Activated T-cell treated with anti-CD3 and anti-CD28 coated beads, Interleukin-2, amount 50 U/mL, for 72 hours (primary cell): Measurements from ENCODE around the gene MYO3B. TPM values are rescaled to one million over a fixed set of nuclear protein-coding genes. Genes with fewer than 3 reads are reported as not detected.
"Not testable (repeated sequence)": the region's sequence is repeated elsewhere in the genome, so short reads cannot be mapped to it uniquely, and the experiment has no call there.

Experiments
- ATAC-seq, 2 donors: fragments of 150-1000 bp; cut with Tn5 transposase; replicated peaks in 1 of 2; 2 replicates each; pipeline ENCODE4 v1.10.0; 2021; ENCODE audit warnings: moderate library complexity in 2 of 2, mild to moderate bottlenecking in 1 of 2
- DNase-seq, 2 donors: peaks; one replicate each; pipeline ENCODE4 v3.0.0; 2021 to 2022; ENCODE audit warnings: mixed read lengths in 1 of 2
- H3K27ac Mint-ChIP-seq: one replicate; pipeline ENCODE4 v1.8.0; 2022; ENCODE audit warnings: mild to moderate bottlenecking, moderate library complexity, mixed read lengths
- H3K27me3 Mint-ChIP-seq: one replicate; pipeline ENCODE4 v1.8.0; 2022; ENCODE audit warnings: low read depth, mixed read lengths
- H3K36me3 Mint-ChIP-seq, 2 donors: one replicate each; pipeline ENCODE4 v1.8.0; 2022; ENCODE audit warnings: mixed read lengths in 2 of 2, mild to moderate bottlenecking in 1 of 2; ENCODE audit not compliant: insufficient read depth in 2 of 2
- H3K4me1 Mint-ChIP-seq: one replicate; pipeline ENCODE4 v1.8.0; 2022; ENCODE audit warnings: low read depth, mixed read lengths
- H3K4me3 Mint-ChIP-seq, 2 donors: one replicate each; pipeline ENCODE4 v1.8.0; 2022; ENCODE audit warnings: mild to moderate bottlenecking in 2 of 2, mixed read lengths in 2 of 2, moderate library complexity in 2 of 2
- H3K9me3 Mint-ChIP-seq, 2 donors: one replicate each; pipeline ENCODE4 v1.8.0; 2022; ENCODE audit warnings: mixed read lengths in 2 of 2
- total RNA-seq, 2 donors: library from RNA; stranded (reverse); gene quantifications; one replicate each; pipeline ENCODE4 v1.2.3, GENCODE V29; 2022

MYO3B gene
- total RNA-seq, 2 donors from 2014 or later: 3.8 to 4.1 TPM

GRCh38 chr2:170340693-170341068, 162.7 kb downstream of the MYO3B start:
- Mint-ChIP-seq H3K4me1 (peaks cover 44% of the 10 kb centered on the region), H3K36me3 (peaks cover 0 to 2% of the 10 kb centered on the region in 2 donors), H3K27me3 (no peaks in the 10 kb centered on the region), H3K27ac (peak overlapping the region; percentile 30), H3K9me3 (no peaks in the 10 kb centered on the region), H3K4me3 (peak overlapping the region; percentile 36)
- peak; percentile 89 to 95 for ATAC-seq
- DNase-seq: peak; percentile 33 to 45

DNA sequence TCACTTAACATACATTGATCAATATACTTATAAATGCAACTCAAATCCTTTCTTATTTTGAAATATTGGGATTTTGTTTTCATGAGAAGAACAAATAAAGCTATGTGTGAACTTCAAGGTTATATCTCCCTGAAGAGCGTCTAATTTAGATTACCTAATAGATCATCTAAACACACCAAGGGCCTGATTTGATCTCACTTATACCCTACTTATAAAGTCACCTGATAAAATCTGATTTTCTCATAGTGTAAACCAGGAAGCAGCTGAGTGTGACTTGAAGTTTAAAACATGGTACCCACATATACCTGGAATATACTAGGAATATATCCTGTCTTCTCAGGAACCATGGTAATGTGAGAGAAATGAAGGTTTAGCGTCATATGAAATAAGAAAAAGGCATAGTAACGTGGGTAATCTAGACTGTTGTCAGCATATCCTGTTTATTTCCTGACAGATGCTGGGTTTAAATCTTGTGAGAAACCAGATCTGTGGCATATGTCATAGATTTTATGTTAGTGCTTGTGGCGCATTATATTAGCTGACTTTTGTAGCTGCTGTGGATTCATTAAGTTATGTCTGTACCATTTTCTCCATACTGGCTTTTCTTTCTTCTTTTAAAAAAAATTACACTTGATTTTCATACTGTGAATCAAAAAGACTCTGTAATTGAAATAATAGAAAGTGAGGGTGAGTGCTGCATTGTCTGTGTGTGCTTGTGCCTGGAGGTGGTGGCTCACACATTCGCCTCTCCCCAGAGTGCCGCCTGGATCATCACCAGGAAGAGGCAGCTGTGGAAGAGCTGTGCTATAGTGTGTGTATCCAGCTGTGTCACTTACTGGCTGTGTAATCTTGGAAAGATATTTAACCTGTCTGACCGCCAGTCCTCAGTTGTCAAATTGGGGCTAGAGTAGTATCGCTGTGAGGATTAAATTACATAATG, 164.0 kb downstream of the MYO3B start:
- peaks cover 35% of the 10 kb centered on the region for H3K4me1 Mint-ChIP-seq
- no peaks in the 10 kb centered on the region for H3K9me3 Mint-ChIP-seq
- peak overlapping the region; percentile 93 for H3K27ac Mint-ChIP-seq
- DNase-seq (no peak), ATAC-seq (peak in 1 of 2 donors; percentile 44)
- H3K36me3 Mint-ChIP-seq: no peaks in the 10 kb centered on the region
- H3K4me3 Mint-ChIP-seq: peak overlapping the region; percentile 42 to 43
- H3K27me3 Mint-ChIP-seq: no peaks in the 10 kb centered on the region

DNA sequence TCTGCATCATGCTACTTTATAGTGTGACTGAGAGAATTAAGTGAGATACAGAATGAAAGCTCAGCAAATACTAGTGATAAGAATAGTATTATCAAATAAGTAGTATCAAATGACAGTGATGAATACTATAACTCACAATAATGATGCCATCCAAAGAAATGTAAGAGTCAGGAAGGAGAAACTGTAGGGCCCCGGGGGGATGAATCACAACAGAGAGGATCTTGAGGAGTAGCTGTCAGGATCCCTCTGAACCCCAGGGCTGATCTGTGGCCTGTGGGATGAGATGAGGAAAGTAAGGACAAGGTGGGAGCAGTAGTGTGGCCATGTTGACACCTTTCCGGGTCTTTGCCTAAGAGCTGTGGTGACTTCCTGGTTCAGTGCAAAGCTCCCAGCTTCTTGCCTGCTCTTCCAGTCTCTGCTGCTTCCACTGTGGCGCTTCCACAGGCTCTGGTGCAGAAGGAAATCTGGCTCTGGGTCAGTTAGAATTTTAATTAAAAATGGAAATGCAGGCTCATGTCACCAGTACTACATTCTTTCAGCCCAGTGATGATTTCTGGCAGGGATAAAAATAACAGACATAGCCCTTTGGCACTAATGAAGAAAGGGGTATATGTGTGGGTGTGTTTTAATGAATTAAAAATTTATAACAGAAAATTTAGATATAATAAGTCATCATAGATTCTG, 166.9 kb downstream of the MYO3B start:
- Mint-ChIP-seq H3K9me3 (no peaks in the 10 kb centered on the region), H3K36me3 (no peaks in the 10 kb centered on the region), H3K4me3 (no peak overlapping the region), H3K27ac (no peak overlapping the region), H3K4me1 (peaks cover 25% of the 10 kb centered on the region), H3K27me3 (no peaks in the 10 kb centered on the region)
- DNase-seq (no peak), ATAC-seq (no peak)

DNA sequence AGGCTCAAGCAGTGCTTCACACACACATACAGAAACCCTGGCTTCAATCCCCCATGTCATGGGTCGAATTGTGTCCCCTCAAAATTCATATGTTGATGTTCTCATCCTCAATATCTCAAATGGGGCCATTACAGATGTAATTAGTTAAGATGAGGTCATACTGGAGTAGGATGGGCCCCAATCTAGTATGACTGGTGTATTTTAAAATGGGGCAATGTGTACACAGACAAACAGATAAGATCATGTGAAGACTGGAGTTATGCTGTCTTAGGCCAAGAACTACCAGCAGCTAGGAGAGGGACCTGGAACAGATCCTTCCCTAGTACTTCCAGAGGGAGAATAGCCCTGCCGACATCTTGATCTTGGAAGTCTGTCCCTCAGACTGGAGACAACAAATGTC, 167.7 kb downstream of the MYO3B start:
- no peaks in the 10 kb centered on the region for H3K36me3 Mint-ChIP-seq
- no peaks in the 10 kb centered on the region for H3K27me3 Mint-ChIP-seq
- H3K27ac Mint-ChIP-seq: no peak overlapping the region
- peaks cover 22% of the 10 kb centered on the region for H3K4me1 Mint-ChIP-seq
- no peaks in the 10 kb centered on the region for H3K9me3 Mint-ChIP-seq
- ATAC-seq (no peak), DNase-seq (no peak)
- H3K4me3 Mint-ChIP-seq: no peak overlapping the region

GRCh38 chr2:170349269-170349668, 171.3 kb downstream of the MYO3B start:
- not testable (repeated sequence) for H3K4me3 Mint-ChIP-seq, H3K27me3 Mint-ChIP-seq, H3K9me3 Mint-ChIP-seq, ATAC-seq, H3K27ac Mint-ChIP-seq, DNase-seq, H3K36me3 Mint-ChIP-seq
- H3K4me1 Mint-ChIP-seq: peaks cover 17% of the 10 kb centered on the region

DNA sequence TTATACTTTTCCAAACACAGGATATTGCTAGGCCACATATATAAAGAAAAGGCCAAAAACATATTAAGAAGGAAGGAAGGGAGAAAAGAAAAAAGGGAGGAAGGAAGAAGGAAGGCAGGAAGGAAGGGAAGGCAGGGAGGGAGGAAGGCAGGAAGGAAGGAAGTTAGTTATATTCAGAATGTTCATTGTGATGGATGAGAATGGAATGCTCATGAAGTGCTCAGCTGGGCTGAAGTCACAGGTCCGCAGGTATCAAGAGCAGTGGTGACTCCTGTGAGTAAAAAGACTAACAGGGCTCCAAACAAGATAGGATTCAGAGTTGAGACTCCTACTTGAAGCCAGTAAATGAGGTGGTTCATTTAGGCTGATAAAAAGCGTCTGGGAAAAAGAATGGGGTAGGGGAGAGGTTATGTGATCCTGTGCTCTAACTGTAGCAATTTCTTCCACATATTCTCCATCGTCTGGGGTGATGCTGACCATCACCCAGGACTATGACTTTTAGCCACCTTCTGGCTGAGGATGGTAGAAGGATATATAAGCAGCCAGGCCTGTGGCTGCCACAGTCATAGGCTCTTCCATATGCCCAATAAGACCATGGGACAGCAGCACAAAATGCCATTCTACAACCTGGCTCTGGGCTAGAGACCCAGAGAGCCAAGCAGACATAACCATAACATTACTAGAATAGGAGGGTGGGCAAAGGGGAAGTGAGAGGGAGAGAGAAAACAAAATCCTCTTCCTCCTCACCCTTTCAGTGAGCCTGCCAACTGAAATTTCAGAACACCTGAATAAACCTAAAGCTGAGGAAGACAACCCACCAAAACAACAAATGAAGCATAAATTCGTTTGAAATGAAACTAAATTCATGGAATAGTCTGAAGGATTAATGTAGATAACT, 173.2 kb downstream of the MYO3B start:
- Mint-ChIP-seq H3K27ac (no peak overlapping the region), H3K4me1 (peaks cover 31% of the 10 kb centered on the region), H3K27me3 (no peaks in the 10 kb centered on the region), H3K36me3 (no peaks in the 10 kb centered on the region), H3K4me3 (no peak overlapping the region), H3K9me3 (no peaks in the 10 kb centered on the region)
- no peak for ATAC-seq
- no peak for DNase-seq

GRCh38 chr2:170353723-170354122, 175.8 kb downstream of the MYO3B start:
- Mint-ChIP-seq H3K4me1 (peaks cover 31% of the 10 kb centered on the region), H3K36me3 (no peaks in the 10 kb centered on the region), H3K27ac (peak overlapping the region; percentile 2), H3K4me3 (no peak overlapping the region), H3K27me3 (no peaks in the 10 kb centered on the region), H3K9me3 (no peaks in the 10 kb centered on the region)
- DNase-seq: no peak
- ATAC-seq: no peak

DNA sequence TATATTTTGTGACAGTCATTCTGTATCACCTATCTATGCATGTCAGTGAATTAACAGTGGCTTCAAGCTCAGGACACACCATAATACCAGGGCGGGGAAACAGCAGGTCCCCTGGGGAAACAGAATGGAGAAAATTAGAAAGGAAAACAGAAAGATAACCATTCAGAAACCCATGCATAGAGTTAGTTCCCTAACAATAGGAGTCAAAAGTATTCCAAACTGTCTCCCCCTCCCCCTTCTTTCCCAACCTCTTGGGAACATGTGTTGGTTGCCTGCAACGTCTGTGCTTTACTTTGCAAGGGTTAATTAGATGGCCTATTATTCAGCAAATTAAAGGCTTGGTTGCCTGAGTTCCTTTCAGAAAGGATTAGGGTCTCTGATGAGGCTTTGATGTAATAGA, 176.4 kb downstream of the MYO3B start:
- ATAC-seq (peak in 1 of 2 donors; percentile 38), DNase-seq (no peak)
- no peaks in the 10 kb centered on the region for H3K27me3 Mint-ChIP-seq
- no peak overlapping the region for H3K4me3 Mint-ChIP-seq
- no peaks in the 10 kb centered on the region for H3K36me3 Mint-ChIP-seq
- peak overlapping the region; percentile 2 for H3K27ac Mint-ChIP-seq
- peaks cover 31% of the 10 kb centered on the region for H3K4me1 Mint-ChIP-seq
- no peaks in the 10 kb centered on the region for H3K9me3 Mint-ChIP-seq

GRCh38 chr2:170354855-170355780, 177.2 kb downstream of the MYO3B start:
- no peaks in the 10 kb centered on the region for H3K27me3 Mint-ChIP-seq
- no peaks in the 10 kb centered on the region for H3K36me3 Mint-ChIP-seq
- H3K27ac Mint-ChIP-seq: no peak overlapping the region
- DNase-seq (no peak), ATAC-seq (peak; percentile 71 to 72)
- H3K9me3 Mint-ChIP-seq: no peaks in the 10 kb centered on the region
- H3K4me3 Mint-ChIP-seq: peak overlapping the region in 1 of 2 donors; percentile 10
- H3K4me1 Mint-ChIP-seq: peaks cover 31% of the 10 kb centered on the region

DNA sequence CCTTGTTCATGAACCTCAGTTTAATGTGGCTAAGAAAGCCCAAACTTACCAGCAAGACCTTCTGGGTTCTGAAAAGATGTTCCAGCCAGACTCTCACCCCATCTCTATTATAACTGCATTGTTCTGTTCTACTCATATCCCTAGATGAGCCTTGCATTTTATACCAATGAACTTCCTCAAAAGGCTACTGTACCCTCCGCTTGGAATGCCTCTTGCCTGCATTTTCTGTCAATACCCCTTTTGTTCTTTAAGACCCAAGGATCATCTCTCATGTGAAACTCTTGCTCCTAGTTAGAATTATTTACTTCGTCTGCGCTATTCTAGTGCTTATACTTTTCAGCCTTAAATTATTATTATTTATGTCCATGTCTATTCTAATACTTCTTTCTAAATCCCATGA, 181.5 kb downstream of the MYO3B start:
- H3K27ac Mint-ChIP-seq: no peak overlapping the region
- peaks cover 43% of the 10 kb centered on the region for H3K4me1 Mint-ChIP-seq
- no peak for DNase-seq
- H3K4me3 Mint-ChIP-seq: no peak overlapping the region
- no peaks in the 10 kb centered on the region for H3K9me3 Mint-ChIP-seq
- H3K27me3 Mint-ChIP-seq: no peaks in the 10 kb centered on the region
- ATAC-seq: no peak
- H3K36me3 Mint-ChIP-seq: no peaks in the 10 kb centered on the region

- no peak overlapping the region for H3K4me3 Mint-ChIP-seq
- H3K27me3 Mint-ChIP-seq: no peaks in the 10 kb centered on the region
- no peak overlapping the region for H3K27ac Mint-ChIP-seq
- DNase-seq (no peak), ATAC-seq (no peak)
- H3K9me3 Mint-ChIP-seq: no peaks in the 10 kb centered on the region
- H3K36me3 Mint-ChIP-seq: no peaks in the 10 kb centered on the region
- peaks cover 43% of the 10 kb centered on the region for H3K4me1 Mint-ChIP-seq
Observed at GRCh38 chr2:170360546-170361089, 182.7 kb downstream of the MYO3B start.
